Stomach (tissue), 9 donors: ENCODE data around the gene KLHDC1. TPM values are rescaled to one million over a fixed set of nuclear protein-coding genes. Genes with fewer than 3 reads are reported as not detected.

Source experiments
- DNase-seq, 2 donors: peaks; one replicate each; pipeline versions ENCODE4 v3.0.0 to v3.0.0-alpha.2; 2013 to 2019
- H3K27ac ChIP-seq, 5 donors: fragments of 200-600 bp in 4 of 5; sonication (generic) in 4 of 5; one replicate each; pipeline ENCODE4 v1.5.1; 2013 to 2019; ENCODE audit warnings: mild to moderate bottlenecking in 1 of 5, moderate library complexity in 1 of 5
- H3K27me3 ChIP-seq, 3 donors: fragments of 200-600 bp; sonication (generic); one replicate each; pipeline ENCODE4 v1.5.1; 2017 to 2019; ENCODE audit warnings: mixed run types in 1 of 3
- H3K36me3 ChIP-seq, 4 donors: fragments of 200-600 bp; sonication (generic); 1 replicate in 3 of 4; 2 replicates in 1 of 4; pipeline ENCODE4 v1.5.1; 2016 to 2019
- H3K4me1 ChIP-seq, 4 donors: fragments of 200-600 bp; sonication (generic); one replicate each; pipeline ENCODE4 v1.5.1; 2016 to 2019
- H3K4me3 ChIP-seq, 4 donors: fragments of 200-600 bp; sonication (generic) in 3 of 4; one replicate each; pipeline ENCODE4 v1.5.1; 2016 to 2019; ENCODE audit warnings: mild to moderate bottlenecking in 1 of 4
- H3K9me3 ChIP-seq, 4 donors: fragments of 200-600 bp; sonication (generic); one replicate each; pipeline ENCODE4 v1.5.1; 2016 to 2019
- EP300 ChIP-seq: sonication (generic); formaldehyde crosslinking; IDR thresholded peaks from one replicate; pipeline ENCODE4 v1.6.1; 2017; ENCODE audit warnings: antibody characterized with exemption
- POLR2A ChIP-seq, 4 donors: fragments of 450-650 bp; IDR thresholded peaks; one replicate each; pipeline ENCODE4 v1.6.1; 2016; ENCODE audit warnings: antibody characterized with exemption in 4 of 4, control low read depth in 2 of 4, mild to moderate bottlenecking in 1 of 4, moderate library complexity in 1 of 4
- POLR2AphosphoS5 ChIP-seq, 3 donors: sonication (generic); formaldehyde crosslinking; IDR thresholded peaks; one replicate each; pipeline ENCODE4 v1.6.1; 2016; ENCODE audit warnings: antibody characterized with exemption in 3 of 3
- WGBS, 5 donors: extraction: QIAGEN DNeasy Blood & Tissue Kit in 3 of 5; methylation state at CpG; one replicate each; pipeline versions ENCODE4 v1.1.5 to v1.1.7; 2013 to 2018; 5-methylcytosine and 5-hydroxymethylcytosine counted together
- intact Hi-C: fragments of 100-400 bp; cut with DNase I; formaldehyde crosslinking; loops from one replicate; pipeline ENCODE4 v1.15.1; 2023; ENCODE audit warnings: low total_unique reads
- polyA plus RNA-seq, 3 donors: library from polyadenylated mRNA; stranded (reverse); fragments of 200-250 nt; gene quantifications; one replicate each; pipeline ENCODE4 v1.2.3, GENCODE V29; 2013
- total RNA-seq, 5 donors: library from RNA; depleted of rRNA; stranded (reverse); fragments of >200 nt; gene quantifications; one replicate each; pipeline versions ENCODE4 v1.1.0 to v1.2.3, GENCODE V29; 2014 to 2016
- TF ChIP-seq, protein P1 (sequence below), 7 experiments: fragments of 450-650 bp in 4 of 7; fragments of 200-600 bp in 3 of 7; sonication (generic) in 3 of 7; IDR thresholded peaks; one replicate each; pipeline ENCODE4 v1.5.1; 2016 to 2019; ENCODE audit warnings: antibody characterized with exemption in 7 of 7, control low read depth in 2 of 7, mild to moderate bottlenecking in 1 of 7
- donor health status: healthy with polysubstance abuse.
- donor health status: Bipolar disorder and iron deficiency.
- donor health status: healthy.

KLHDC1 gene
- total and polyA plus RNA-seq, 8 donors: 0.58 to 20.2 (median 2.2) TPM

DNA sequence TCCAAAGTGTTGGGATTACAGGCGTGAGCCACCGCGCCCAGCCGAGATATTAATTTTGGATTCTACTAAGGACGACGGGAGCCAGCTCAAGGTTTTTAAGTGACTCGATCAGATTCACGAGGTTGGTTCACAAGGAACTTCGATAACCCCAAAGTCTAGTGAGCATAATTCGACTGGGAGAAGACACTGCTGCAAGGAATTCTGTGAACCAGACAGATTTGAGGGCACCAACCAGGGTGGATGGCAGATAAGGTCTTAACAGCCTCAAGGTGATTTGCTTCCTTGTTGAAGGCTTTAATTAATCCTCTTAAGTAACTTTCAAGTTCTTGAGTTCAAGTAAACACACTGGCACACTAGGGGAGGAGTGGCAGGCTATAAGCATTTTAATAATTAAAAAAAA, 73.9 kb downstream of the KLHDC1 start:
- TF ChIP-seq EP300 (no peak), POLR2A (IDR thresholded peaks at IDR 0.05) (no peak)
- TF ChIP-seq, protein P1, sequence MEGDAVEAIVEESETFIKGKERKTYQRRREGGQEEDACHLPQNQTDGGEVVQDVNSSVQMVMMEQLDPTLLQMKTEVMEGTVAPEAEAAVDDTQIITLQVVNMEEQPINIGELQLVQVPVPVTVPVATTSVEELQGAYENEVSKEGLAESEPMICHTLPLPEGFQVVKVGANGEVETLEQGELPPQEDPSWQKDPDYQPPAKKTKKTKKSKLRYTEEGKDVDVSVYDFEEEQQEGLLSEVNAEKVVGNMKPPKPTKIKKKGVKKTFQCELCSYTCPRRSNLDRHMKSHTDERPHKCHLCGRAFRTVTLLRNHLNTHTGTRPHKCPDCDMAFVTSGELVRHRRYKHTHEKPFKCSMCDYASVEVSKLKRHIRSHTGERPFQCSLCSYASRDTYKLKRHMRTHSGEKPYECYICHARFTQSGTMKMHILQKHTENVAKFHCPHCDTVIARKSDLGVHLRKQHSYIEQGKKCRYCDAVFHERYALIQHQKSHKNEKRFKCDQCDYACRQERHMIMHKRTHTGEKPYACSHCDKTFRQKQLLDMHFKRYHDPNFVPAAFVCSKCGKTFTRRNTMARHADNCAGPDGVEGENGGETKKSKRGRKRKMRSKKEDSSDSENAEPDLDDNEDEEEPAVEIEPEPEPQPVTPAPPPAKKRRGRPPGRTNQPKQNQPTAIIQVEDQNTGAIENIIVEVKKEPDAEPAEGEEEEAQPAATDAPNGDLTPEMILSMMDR (IDR thresholded peaks at IDR 0.05): no peak
- WGBS, 5 donors: 27 to 65% (median 37%) methylated on average over 10 of the region's 10 CpGs
- intact Hi-C loops: loop anchor here (10.0 kb wide), 1 partner anchor 132 kb away; the partner anchor contains the start of gene DNAAF2
- H3K4me1 ChIP-seq: peaks cover 28 to 37% (median 36%) of the 10 kb centered on the region in 4 donors
- peak in 1 of 2 donors; percentile 62 for DNase-seq
- no peaks in the 10 kb centered on the region for H3K27me3 ChIP-seq
- peak overlapping the region; percentile 90 to 99 (median 97) for H3K27ac ChIP-seq
- peaks cover 0 to 5% (median 2%) of the 10 kb centered on the region in 4 donors for H3K36me3 ChIP-seq
- H3K9me3 ChIP-seq: no peaks in the 10 kb centered on the region
- H3K4me3 ChIP-seq: peak overlapping the region; percentile 80 to 99 (median 92)

DNA sequence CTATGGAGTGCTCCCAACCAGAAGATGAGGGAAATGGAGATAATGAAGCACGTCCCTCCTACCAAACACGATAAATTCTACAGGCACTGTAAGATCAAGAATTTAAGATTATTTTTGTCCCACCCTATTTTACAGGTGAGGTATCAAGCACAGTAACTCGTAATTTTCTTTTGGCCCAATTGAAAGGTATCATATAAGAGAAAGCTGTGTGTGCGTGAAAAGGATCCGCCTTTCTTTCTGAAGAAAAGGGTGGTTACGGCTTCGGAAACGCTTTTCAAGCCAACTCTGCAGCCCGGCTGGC, 74.3 kb downstream of the KLHDC1 start:
- Histone ChIP-seq H3K27me3 (no peaks in the 10 kb centered on the region), H3K4me3 (peak overlapping the region; percentile 80 to 99 (median 92)), H3K27ac (peak overlapping the region; percentile 96 to 99 (median 97)), H3K4me1 (peaks cover 31 to 41% (median 38%) of the 10 kb centered on the region in 4 donors), H3K36me3 (peaks cover under 1 to 8% (median 4%) of the 10 kb centered on the region in 4 donors), H3K9me3 (no peaks in the 10 kb centered on the region)
- TF ChIP-seq, protein P1 (IDR thresholded peaks at IDR 0.05): no peak
- TF ChIP-seq EP300: no peak
- no peak for TF ChIP-seq POLR2AphosphoS5 (IDR thresholded peaks at IDR 0.05)
- no peak for TF ChIP-seq POLR2A (IDR thresholded peaks at IDR 0.05)
- WGBS, 5 donors: 0 to 1% (median 0%) methylated on average over 9 of the region's 9 CpGs
- DNase-seq: no peak
- intact Hi-C loops: loop anchor here (10.0 kb wide), 1 partner anchor 132 kb away; the partner anchor contains the start of gene DNAAF2

DNA sequence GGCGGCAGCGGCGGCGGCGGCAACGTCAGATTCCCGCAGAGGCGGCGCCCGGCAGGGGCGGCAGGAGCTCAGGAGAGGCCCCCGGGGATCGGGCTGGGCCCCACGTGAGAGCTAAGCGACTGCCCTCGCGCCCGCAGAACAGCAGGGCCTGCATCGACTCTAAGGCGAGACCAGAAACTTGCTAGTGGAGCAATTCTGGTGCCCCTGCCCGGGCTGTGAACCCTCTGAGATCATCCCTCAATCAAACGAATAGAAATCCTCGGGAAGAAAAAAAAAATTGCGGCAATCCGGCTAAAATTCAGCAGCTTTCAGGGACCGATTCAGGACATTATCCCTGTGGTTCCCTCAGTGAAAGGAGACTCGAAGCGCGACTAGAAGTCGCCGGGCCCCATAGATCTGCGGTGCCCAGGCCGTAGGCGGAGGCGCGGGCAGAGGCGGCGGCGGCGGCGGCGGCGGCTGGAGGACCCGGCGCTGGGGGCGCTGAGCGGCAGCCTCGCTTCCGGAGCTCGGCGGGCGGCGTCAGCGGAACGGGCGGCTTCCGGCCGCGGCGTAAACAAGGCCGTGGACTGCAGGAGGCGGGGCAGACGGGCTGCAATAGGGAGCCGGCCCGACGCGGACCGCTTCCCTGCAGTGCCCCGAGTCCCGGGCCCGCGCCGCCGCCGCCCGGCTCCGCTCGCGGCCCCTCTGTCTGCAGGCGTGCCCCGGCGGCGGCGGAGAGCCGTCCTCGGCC, 74.8 kb downstream of the KLHDC1 start, which contains the start of gene KLHDC2:
Gene KLHDC2, plus strand, starts transcription at position 583 of the 730 bp plus-strand sequence. CDS start 316 bp downstream, outside the sequence.
- peaks cover 34 to 46% (median 40%) of the 10 kb centered on the region in 4 donors for H3K4me1 ChIP-seq
- 0% methylated on average over 60 to 86 of the region's 86 CpGs for WGBS, 5 donors
- no peaks in the 10 kb centered on the region for H3K27me3 ChIP-seq
- peak within 1 kb of the TSS; percentile 80 to 99 (median 92) for H3K4me3 ChIP-seq
- peak; percentile 93 to 97 for DNase-seq
- intact Hi-C loops: loop anchor here (10.0 kb wide), 1 partner anchor 133 kb away; the partner anchor contains the start of gene DNAAF2
- H3K9me3 ChIP-seq: no peaks in the 10 kb centered on the region
- H3K36me3 ChIP-seq: peaks cover 5 to 13% (median 9%) of the 10 kb centered on the region in 4 donors
- H3K27ac ChIP-seq: peak within 1 kb of the TSS; percentile 96 to 99 (median 97)
- TF ChIP-seq EP300 (no peak), POLR2A (IDR thresholded peaks at IDR 0.05) (no peak), POLR2AphosphoS5 (IDR thresholded peaks at IDR 0.05) (peak; percentile 78 to 91 (median 87))
- TF ChIP-seq, protein P1 (IDR thresholded peaks at IDR 0.05): peak in 2 of 7 experiments; percentile 4 to 34

DNA sequence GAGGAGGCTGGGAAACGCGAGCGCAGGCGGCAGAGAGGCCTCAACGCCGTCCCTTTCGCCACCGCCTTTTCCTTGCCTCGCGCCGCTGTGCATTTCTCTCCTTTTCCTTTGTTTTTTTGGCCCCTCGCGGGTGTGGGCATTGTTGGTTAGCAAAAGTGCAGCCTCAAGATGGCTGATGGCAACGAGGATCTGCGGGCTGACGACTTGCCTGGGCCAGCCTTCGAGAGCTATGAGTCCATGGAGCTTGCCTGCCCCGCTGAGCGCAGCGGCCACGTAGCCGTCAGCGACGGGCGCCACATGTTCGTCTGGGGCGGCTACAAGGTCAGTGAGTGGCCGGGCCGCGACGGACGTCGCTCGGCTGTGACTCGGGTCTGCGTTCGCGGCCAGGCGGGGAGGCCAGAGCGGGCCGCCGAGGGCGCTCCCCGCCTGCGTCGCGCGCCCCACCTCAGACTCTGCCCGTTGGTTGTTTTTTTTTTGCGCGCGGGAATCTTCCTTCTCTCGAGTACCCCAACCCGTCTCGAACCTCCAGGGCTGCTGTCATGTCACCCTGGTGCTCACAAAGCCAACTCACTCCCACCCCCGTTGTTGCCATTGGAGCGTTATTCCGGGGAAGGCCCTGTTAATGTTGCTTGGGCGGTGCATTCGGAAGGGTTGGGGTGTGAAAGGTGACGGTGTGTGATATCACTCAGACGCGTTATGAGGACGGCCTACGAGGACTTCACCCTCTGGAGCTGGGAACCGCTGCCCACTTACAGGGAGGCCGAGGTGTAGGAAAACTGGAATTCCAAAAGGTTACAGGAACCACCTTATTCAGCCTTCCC, 75.6 kb downstream of the KLHDC1 start:
- DNase-seq: peak; percentile 65 to 91
- Histone ChIP-seq H3K4me3 (peak overlapping the region; percentile 80 to 99 (median 92)), H3K27ac (peak overlapping the region; percentile 96 to 99 (median 97)), H3K27me3 (no peaks in the 10 kb centered on the region), H3K9me3 (no peaks in the 10 kb centered on the region), H3K36me3 (peaks cover 6 to 17% (median 12%) of the 10 kb centered on the region in 4 donors), H3K4me1 (peaks cover 34 to 49% (median 41%) of the 10 kb centered on the region in 4 donors)
- 0 to 1% (median 0%) methylated on average over 60 to 67 of the region's 67 CpGs for WGBS, 5 donors
- intact Hi-C loops: loop anchor here (10.0 kb wide), 1 partner anchor 134 kb away; the partner anchor contains the start of gene DNAAF2
- no peak for TF ChIP-seq EP300
- peak in 1 of 3 donors; percentile 46 for TF ChIP-seq POLR2AphosphoS5 (IDR thresholded peaks at IDR 0.05)
